ENCODE data around the gene SPTY2D1. TPM values are rescaled to one million over a fixed set of nuclear protein-coding genes. Genes with fewer than 3 reads are reported as not detected.
A peak's percentile ranks its signal among the peaks of the same experiment; 100 is the strongest.
"Not testable (repeated sequence)": the region's sequence is repeated elsewhere in the genome, so short reads cannot be mapped to it uniquely, and the experiment has no call there.

SPTY2D1 gene
- total RNA-seq, 2 experiments from 2014 or later: 30.8 to 32.8 TPM

DNA sequence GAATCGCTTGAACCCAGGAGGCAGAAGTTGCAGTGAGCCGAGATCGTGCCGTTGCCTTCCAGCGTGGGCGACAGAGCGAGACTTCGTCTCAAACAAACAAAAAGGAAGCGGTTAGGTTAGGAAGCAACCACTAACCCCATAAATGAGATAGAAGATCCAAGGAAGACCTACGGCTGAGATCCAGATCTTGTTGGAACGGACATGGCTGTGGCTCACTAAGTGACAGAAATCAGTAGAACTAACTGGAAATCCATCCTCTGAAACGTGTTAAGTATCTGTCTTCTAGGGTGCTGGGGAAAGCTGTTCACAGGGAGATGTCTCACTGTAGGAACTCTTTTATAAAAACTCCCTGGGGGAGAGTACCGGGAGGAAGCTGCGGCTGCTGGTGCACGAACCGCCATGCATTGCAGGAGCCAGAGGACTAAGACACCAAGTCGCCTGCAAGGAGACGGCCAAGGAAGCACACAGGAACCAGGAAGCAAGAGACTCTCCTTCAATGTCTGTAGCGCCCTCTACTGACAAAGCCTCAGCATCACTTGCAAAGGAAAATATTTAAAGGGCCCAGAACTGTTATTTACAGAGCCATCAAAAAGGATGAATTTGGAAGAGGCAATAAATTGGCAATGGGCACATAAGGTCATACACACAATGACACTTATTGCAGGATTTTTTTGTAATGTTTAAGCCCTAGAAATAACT is 16.9 kb upstream of the SPTY2D1 start:
- H3K4me3 Mint-ChIP-seq: no peak overlapping the region
- CTCF ChIA-PET: interaction anchor here (0.7 to 6.2 kb wide), 27 partner anchors 11 to 407 kb away, joined by 3 to 51 read pairs (median 4); partner anchors contain the start of genes SPTY2D1, TMEM86A and TSG101
- H3K9me3 Mint-ChIP-seq: no peaks in the 10 kb centered on the region
- POLR2A ChIA-PET: interaction anchor here (1.2 to 3.6 kb wide), 4 partner anchors 17 to 146 kb away, joined by 3 to 23 read pairs (median 4); partner anchors contain the start of gene SPTY2D1
- H3K4me1 Mint-ChIP-seq: peaks cover 14% of the 10 kb centered on the region
- H3K27ac Mint-ChIP-seq: no peak overlapping the region
- no peaks in the 10 kb centered on the region for H3K36me3 Mint-ChIP-seq (ENCODE audit: low read depth)
- H3K27me3 Mint-ChIP-seq: no peaks in the 10 kb centered on the region
- peak; percentile 62 for DNase-seq

DNA sequence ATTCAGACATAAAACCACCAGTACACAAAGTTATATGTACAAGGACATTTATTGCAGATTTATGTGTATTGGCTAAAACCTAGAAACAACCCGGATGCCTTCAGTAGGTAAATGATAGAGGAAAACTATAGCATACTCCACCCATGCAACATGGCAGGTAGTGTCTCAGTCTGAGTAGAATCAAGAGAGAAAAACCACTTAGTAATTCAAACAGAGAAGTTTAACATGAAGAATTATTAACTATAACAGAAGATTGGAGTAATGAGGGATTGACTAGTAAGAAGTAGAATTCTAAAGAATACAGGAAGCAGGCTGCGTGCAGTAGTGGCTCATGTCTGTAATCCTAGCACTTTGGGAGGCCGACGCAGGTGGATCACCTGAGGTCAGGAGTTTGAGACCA is 16.2 kb upstream of the SPTY2D1 start:
- no peak overlapping the region for H3K4me3 Mint-ChIP-seq
- no peaks in the 10 kb centered on the region for H3K27me3 Mint-ChIP-seq
- no peak for DNase-seq
- ChIA-PET POLR2A (interaction anchor here (0.7 to 3.6 kb wide), 4 partner anchors 16 to 110 kb away, joined by 3 to 23 read pairs (median 4); partner anchors contain the start of gene SPTY2D1), CTCF (interaction anchor here (0.7 to 6.2 kb wide), 17 partner anchors 10 to 407 kb away, joined by 3 to 51 read pairs (median 5); partner anchors contain the start of genes SPTY2D1 and TSG101)
- no peaks in the 10 kb centered on the region for H3K9me3 Mint-ChIP-seq
- H3K36me3 Mint-ChIP-seq (ENCODE audit: low read depth): no peaks in the 10 kb centered on the region
- peaks cover 14% of the 10 kb centered on the region for H3K4me1 Mint-ChIP-seq
- H3K27ac Mint-ChIP-seq: no peak overlapping the region

DNA sequence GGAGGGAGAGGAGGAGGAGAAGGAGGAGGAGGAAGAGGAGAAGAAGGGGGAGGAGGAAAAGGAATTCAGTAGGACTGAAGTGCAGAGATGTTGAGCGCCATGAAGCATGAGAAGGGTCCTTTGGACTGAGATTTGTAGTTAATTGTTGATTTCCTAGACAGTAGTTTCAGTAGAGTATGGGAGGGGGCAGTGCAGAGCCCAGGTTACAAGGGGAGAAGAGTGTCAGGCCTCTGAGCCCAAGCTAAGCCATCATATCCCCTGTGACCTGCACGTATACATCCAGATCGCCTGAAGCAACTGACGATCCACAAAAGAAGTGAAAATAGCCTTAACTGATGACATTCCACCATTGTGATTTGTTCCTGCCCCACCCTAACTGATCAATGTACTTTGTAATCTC is 8.9 kb upstream of the SPTY2D1 start:
- CTCF ChIA-PET: interaction anchor here (1.9 kb wide), 1 partner anchor 9 kb away, joined by 4 read pairs; no protein-coding TSS in a partner anchor
- H3K9me3 Mint-ChIP-seq; H3K4me3 Mint-ChIP-seq; H3K27ac Mint-ChIP-seq; DNase-seq; H3K36me3 Mint-ChIP-seq (ENCODE audit: low read depth); POLR2A ChIA-PET; H3K4me1 Mint-ChIP-seq: not testable (repeated sequence)
- peaks cover 12% of the 10 kb centered on the region for H3K27me3 Mint-ChIP-seq

DNA sequence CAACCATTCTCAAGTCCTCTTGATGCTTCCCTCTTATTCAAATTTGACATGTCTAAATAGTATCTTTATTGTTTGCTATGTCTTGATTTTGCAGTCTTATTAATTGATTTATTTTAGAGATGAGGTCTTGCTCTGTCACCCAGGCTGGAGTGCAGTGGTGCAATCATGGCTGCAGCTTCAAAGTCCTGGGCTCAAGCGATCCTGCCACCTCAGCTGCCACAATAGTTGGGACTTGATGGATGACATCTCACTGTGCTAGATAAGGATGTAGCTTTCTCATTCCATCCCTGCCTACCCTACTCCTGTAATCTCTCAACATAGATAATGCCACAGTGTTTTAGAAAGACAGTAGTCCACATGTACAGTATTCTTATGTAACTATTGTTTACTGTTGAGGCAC is 7.5 kb upstream of the SPTY2D1 start:
- H3K4me3 Mint-ChIP-seq: no peak overlapping the region
- DNase-seq: no peak
- no peaks in the 10 kb centered on the region for H3K4me1 Mint-ChIP-seq
- CTCF ChIA-PET: interaction anchor here (1.9 kb wide), 1 partner anchor 10 kb away, joined by 4 read pairs; no protein-coding TSS in a partner anchor
- H3K27me3 Mint-ChIP-seq: peaks cover 12% of the 10 kb centered on the region
- H3K9me3 Mint-ChIP-seq: no peaks in the 10 kb centered on the region
- H3K36me3 Mint-ChIP-seq (ENCODE audit: low read depth): no peaks in the 10 kb centered on the region
- POLR2A ChIA-PET: no interaction called here
- no peak overlapping the region for H3K27ac Mint-ChIP-seq

DNA sequence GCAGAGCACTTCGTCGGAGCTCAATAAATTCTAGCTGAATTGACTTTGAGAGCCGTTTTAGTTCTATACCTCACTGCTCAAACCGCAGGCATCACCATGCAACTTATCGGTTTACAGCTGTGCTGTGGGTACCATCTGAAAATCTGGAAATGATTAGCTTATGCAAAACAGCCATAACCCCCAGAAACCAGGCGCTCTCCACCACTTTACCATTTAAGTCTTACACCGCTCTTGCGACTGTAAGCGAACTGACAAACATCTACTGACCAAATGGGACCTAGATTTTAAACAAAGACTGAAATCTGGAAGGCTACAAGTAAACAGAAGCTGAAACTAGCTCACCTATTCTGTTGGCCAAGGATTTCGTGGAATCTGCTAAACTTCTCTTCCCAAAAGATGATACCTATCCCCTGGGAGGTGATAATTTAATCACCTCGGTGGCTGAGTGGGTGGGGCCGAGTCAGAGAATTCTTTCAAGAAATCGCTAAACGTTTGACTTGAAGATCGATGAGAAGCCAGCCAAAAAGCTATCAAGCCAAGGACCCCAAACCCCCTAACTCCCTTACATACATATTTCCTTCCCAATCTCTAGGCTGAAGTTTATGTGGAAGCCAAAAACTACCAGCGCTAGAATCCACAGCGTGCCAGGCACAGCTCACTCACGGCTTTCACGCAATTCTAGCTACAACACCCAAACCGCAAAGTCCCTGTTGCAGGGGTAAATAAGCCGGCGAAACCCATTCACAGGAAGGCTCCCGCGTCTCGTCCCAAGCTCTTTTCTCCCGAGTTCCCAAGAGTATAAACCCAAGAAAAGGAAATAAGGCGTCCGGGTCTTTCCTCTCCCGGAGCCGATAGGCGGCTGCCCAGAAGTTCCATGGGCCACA is 644 bp downstream of the SPTY2D1 start:
- no peaks in the 10 kb centered on the region for H3K27me3 Mint-ChIP-seq
- ChIA-PET CTCF (interaction anchor here (0.7 to 3.9 kb wide), 18 partner anchors 8 to 390 kb away, joined by 3 to 40 read pairs (median 4); partner anchors contain the start of genes TSG101 and UEVLD), POLR2A (interaction anchor here (0.6 to 8.4 kb wide), 30 partner anchors 12 to 621 kb away, joined by 3 to 211 read pairs (median 5); partner anchors contain the start of genes GTF2H1, HPS5, LDHA and SAA1)
- DNase-seq: peak; percentile 58
- no peaks in the 10 kb centered on the region for H3K9me3 Mint-ChIP-seq
- H3K4me1 Mint-ChIP-seq: peaks cover 25% of the 10 kb centered on the region
- peak overlapping the region; percentile 92 for H3K27ac Mint-ChIP-seq
- H3K4me3 Mint-ChIP-seq: peak overlapping the region; percentile 86
- H3K36me3 Mint-ChIP-seq (ENCODE audit: low read depth): peaks cover 9% of the 10 kb centered on the region

DNA sequence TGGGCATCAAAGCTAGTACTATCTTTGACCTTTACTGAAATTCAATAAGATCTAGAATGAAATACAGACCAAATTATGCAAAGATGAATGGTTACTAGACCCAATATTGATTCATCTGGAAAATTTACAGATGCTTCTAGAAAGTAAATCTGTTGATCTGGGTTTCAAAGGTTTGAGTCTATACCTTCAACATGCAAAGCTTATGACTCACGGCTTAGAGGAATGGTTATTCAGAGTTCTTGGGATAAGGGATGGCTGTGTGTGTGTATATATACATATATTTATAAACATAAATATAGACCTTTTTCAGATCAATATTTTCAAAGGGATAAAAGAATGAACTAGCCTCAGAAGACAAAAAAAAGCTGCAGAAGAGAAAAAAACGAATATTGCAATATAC is 1.3 kb downstream of the SPTY2D1 start:
- peaks cover 9% of the 10 kb centered on the region for H3K36me3 Mint-ChIP-seq (ENCODE audit: low read depth)
- H3K27ac Mint-ChIP-seq: no peak overlapping the region
- no peak for DNase-seq
- no peaks in the 10 kb centered on the region for H3K27me3 Mint-ChIP-seq
- peaks cover 28% of the 10 kb centered on the region for H3K4me1 Mint-ChIP-seq
- H3K9me3 Mint-ChIP-seq: no peaks in the 10 kb centered on the region
- ChIA-PET POLR2A (interaction anchor here (1.2 to 8.4 kb wide), 15 partner anchors 14 to 389 kb away, joined by 3 to 211 read pairs (median 7); partner anchors contain the start of genes GTF2H1, HPS5, LDHA and TSG101), CTCF (interaction anchor here (0.7 to 3.9 kb wide), 14 partner anchors 8 to 389 kb away, joined by 3 to 40 read pairs (median 4); partner anchors contain the start of genes TSG101 and UEVLD)
- peak overlapping the region; percentile 86 for H3K4me3 Mint-ChIP-seq

DNA sequence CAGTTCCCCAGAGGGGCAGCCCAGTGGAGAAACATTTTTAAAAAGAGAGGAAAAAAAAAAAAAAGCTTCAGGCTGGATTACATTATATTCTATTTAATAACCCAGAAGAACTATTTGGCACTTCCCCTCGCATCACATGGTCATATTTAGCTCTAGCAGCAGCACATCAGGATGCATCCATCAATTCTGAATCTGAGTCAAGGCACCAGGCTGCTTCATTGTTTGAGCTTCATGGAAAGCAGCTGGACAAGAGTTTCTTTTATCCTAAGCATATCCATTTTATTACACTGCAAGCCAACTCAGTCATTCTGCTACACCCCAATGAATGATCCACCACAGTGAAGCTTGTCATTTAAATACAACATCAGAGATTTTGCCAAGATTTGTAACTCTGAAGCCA is 10.0 kb downstream of the SPTY2D1 start:
- Mint-ChIP-seq H3K9me3 (no peaks in the 10 kb centered on the region), H3K27ac (no peak overlapping the region), H3K4me1 (peaks cover 32% of the 10 kb centered on the region), H3K27me3 (no peaks in the 10 kb centered on the region), H3K36me3 (ENCODE audit: low read depth) (peaks cover 17% of the 10 kb centered on the region), H3K4me3 (no peak overlapping the region)
- ChIA-PET CTCF (no interaction called here), POLR2A (interaction anchor here (0.8 to 12.8 kb wide), 4 partner anchors 7 to 46 kb away, joined by 3 to 211 read pairs (median 4); partner anchors contain the start of gene SPTY2D1)
- DNase-seq: no peak

DNA sequence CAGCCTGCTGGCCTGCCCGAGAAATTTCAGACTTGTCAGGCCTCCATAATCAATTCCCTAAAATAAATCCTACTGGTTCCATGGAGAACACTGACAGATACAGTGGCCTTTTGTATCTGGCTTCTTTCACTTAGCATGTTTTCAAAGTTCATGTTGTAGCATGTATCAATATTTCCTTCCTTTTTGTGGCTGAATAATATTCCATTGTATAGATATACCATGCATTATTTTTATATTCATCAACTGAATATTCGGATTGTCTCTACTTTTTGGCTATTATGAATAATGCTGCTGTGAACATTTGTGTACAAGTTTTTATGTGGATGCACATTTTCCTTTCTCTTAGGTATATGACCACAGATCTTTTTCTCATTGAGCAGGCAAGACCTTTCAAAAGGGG is 10.4 kb downstream of the SPTY2D1 start:
- H3K36me3 Mint-ChIP-seq (ENCODE audit: low read depth): peaks cover 17% of the 10 kb centered on the region
- no peaks in the 10 kb centered on the region for H3K27me3 Mint-ChIP-seq
- H3K4me1 Mint-ChIP-seq: peaks cover 34% of the 10 kb centered on the region
- H3K9me3 Mint-ChIP-seq: no peaks in the 10 kb centered on the region
- no peak overlapping the region for H3K27ac Mint-ChIP-seq
- DNase-seq: no peak
- POLR2A ChIA-PET: interaction anchor here (0.8 to 12.8 kb wide), 3 partner anchors 8 to 36 kb away, joined by 4 to 211 read pairs (median 4); partner anchors contain the start of gene SPTY2D1
- CTCF ChIA-PET: no interaction called here
- no peak overlapping the region for H3K4me3 Mint-ChIP-seq

DNA sequence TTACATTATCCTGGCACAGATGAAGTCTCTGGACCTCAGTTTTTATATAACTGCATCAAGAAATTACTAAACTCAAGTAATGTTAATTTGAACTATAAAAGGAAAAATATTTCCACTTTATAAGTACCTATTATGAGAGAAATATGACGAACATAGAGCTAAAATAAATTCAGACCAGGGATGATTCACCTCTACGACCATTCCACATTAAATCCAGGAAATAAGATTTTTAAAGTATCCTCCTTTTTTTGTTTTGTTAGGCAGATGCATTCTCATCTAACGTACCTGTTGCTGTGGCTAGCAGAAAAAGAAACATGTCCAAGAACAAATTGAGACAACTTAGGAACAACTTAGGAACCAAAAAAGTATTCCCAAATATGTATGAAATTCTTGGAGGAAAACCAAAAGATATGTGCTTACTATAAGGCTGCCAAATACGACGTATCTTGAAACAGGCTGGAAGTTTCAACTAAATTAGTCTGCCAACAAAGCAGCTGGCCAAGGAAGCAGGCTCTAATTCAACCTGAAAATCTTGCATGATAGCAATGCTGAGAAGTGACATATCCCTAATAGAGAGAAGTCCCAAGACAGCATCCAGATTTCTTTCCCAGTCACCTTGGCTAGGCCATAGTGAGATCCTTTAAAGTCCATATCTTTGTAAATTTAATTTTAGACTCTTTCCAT is 15.7 kb downstream of the SPTY2D1 start:
- POLR2A ChIA-PET: interaction anchor here (0.8 to 12.8 kb wide), 11 partner anchors 8 to 296 kb away, joined by 3 to 211 read pairs (median 4); partner anchors contain the start of genes GTF2H1, HPS5, LDHA and SPTY2D1
- peaks cover 37% of the 10 kb centered on the region for H3K36me3 Mint-ChIP-seq (ENCODE audit: low read depth)
- no peaks in the 10 kb centered on the region for H3K9me3 Mint-ChIP-seq
- peaks cover 70% of the 10 kb centered on the region for H3K4me1 Mint-ChIP-seq
- CTCF ChIA-PET: interaction anchor here (0.9 to 6.6 kb wide), 12 partner anchors 10 to 375 kb away, joined by 3 to 40 read pairs (median 6); partner anchors contain the start of genes SPTY2D1, TSG101 and UEVLD
- H3K4me3 Mint-ChIP-seq: peak overlapping the region; percentile 66
- H3K27me3 Mint-ChIP-seq: no peaks in the 10 kb centered on the region
- peak overlapping the region; percentile 81 for H3K27ac Mint-ChIP-seq
- no peak for DNase-seq

DNA sequence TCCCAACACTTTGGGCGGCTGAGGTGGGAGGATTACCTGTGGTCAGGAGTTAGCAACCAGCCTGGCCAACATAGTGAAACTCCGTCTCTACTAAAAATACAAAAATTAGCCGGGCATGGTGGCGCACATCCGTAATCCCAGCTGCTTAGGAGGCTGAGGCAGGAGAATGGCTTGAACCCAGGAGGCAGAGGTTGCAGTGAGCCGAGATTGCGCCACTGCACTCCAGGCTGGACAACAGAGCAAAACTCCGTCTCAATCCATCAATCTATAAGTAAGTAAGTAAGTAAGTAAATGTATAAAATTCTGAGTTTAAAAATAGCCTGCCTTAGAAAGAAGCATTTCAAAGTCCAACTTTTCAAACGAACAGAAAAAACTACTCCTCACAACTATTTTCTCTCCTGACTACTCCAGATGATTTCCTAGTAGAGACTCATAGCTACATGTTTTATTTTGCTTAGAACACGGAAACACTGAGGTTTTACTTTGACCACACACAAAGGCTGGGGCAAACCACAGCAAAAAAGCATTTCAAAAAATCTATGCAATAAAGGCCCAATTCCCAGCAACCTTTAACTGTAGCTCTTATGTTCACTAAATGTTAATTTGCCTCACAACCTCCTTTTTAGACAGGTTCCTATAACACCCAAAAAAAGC is 16.3 kb downstream of the SPTY2D1 start:
- H3K4me1 Mint-ChIP-seq: peaks cover 67% of the 10 kb centered on the region
- DNase-seq: peak; percentile 68
- CTCF ChIA-PET: interaction anchor here (0.8 to 6.6 kb wide), 12 partner anchors 10 to 111 kb away, joined by 3 to 40 read pairs (median 6); partner anchors contain the start of genes SPTY2D1, TSG101 and UEVLD

DNA sequence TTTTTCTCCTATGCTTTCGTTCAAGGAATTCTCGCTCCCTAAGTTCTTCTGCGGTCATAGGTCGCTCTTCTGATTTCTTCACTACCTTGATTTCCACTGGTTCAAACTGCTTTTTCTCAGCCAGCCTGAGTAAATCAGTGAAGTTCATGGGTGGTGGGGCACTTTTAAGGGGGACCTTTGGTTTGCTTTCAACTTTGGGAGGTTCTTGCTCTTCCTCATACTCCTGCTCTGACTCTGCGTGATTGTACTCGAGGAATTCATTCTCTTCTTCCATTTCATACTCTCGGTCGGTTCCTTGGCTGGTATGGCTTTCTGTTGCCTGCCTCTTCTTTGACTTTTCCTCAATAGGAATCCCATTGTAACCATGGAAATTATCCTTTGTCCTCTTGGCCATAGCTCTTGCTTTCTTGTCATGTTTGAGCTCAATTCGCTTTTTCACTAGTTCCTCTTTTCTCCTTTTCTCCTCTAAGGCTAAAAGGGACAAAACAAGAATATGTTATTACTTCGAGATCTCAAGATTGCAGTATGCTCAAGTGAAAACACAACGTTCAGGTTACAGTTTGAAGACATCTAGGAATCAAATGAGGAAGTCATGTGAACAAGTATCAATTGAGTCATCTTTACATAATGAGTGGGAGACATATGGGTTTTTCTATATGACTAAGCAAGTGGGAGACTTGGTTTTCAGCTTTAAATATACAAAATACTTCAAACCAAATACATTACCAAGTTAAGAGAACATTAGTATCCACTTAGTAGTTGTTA is 18.3 kb downstream of the SPTY2D1 start:
- DNase-seq: no peak
- Mint-ChIP-seq H3K4me1 (peaks cover 52% of the 10 kb centered on the region), H3K27ac (peak overlapping the region; percentile 57), H3K36me3 (ENCODE audit: low read depth) (peaks cover 52% of the 10 kb centered on the region), H3K4me3 (peak overlapping the region; percentile 12), H3K9me3 (no peaks in the 10 kb centered on the region), H3K27me3 (no peaks in the 10 kb centered on the region)
- POLR2A ChIA-PET: interaction anchor here (0.9 to 12.8 kb wide), 6 partner anchors 14 to 510 kb away, joined by 3 to 211 read pairs (median 23); partner anchors contain the start of genes SAAL1, SPTY2D1, TSG101 and UEVLD
- CTCF ChIA-PET: interaction anchor here (1.0 to 6.6 kb wide), 6 partner anchors 14 to 106 kb away, joined by 3 to 40 read pairs (median 5); partner anchors contain the start of gene SPTY2D1

More for the DNA sequence above, 16.3 kb downstream of the SPTY2D1 start:
- Mint-ChIP-seq H3K27ac (peak overlapping the region; percentile 81), H3K9me3 (no peaks in the 10 kb centered on the region), H3K4me3 (peak overlapping the region; percentile 66), H3K36me3 (ENCODE audit: low read depth) (peaks cover 41% of the 10 kb centered on the region), H3K27me3 (no peaks in the 10 kb centered on the region)
- POLR2A ChIA-PET: interaction anchor here (0.8 to 12.8 kb wide), 11 partner anchors 8 to 296 kb away, joined by 3 to 211 read pairs (median 4); partner anchors contain the start of genes GTF2H1, HPS5, LDHA and SPTY2D1
